Dermis microvascular lymphatic vessel endothelial cell (primary cell): ENCODE data around the gene DCTPP1. TPM values are rescaled to one million over a fixed set of nuclear protein-coding genes. Genes with fewer than 3 reads are reported as not detected.
"Not testable (repeated sequence)": the region's sequence is repeated elsewhere in the genome, so short reads cannot be mapped to it uniquely, and the experiment has no call there.

ENCODE experiments used
- DNase-seq, 2 donors: peaks; one replicate each; pipeline versions ENCODE4 v3.0.0 to v3.0.0-alpha.2; 2010; ENCODE audit warnings: low read depth in 2 of 2
- total RNA-seq: library from RNA; depleted of rRNA; stranded (reverse); fragments of >200 nt; gene quantifications from 2 replicates; pipeline ENCODE4 v1.2.1, GENCODE V29; 2014

The DCTPP1 gene
- 80.9 and 89.8 TPM in 2 replicates for total RNA-seq

- peak; percentile 99 for DNase-seq
Observed at GRCh38 chr16:30429678-30430427, at the start of gene DCTPP1. DCTPP1 (minus strand) TSS chr16:30430030; CDS start chr16:30429980, 50 bp downstream.

GRCh38 chr16:30478766-30479478, 49.1 kb upstream of the DCTPP1 start:
- DNase-seq: no peak

- not testable (repeated sequence) for DNase-seq
Observed at GRCh38 chr16:30477773-30478172, 47.9 kb upstream of the DCTPP1 start.

- no peak for DNase-seq
Observed at GRCh38 chr16:30476991-30477390, 47.2 kb upstream of the DCTPP1 start.

GRCh38 chr16:30474684-30475083, 44.9 kb upstream of the DCTPP1 start:
- no peak for DNase-seq

- no peak for DNase-seq
Observed at GRCh38 chr16:30474074-30474452, 44.2 kb upstream of the DCTPP1 start.

- no peak for DNase-seq
Observed at GRCh38 chr16:30473231-30474073, 43.6 kb upstream of the DCTPP1 start.

GRCh38 chr16:30472328-30472942, 42.6 kb upstream of the DCTPP1 start, which contains the start of gene ITGAL:
ITGAL (plus strand) TSS chr16:30472742; CDS start chr16:30472838, 96 bp downstream.
- no peak for DNase-seq

- DNase-seq: no peak
Observed at GRCh38 chr16:30470632-30470995, 40.8 kb upstream of the DCTPP1 start.

GRCh38 chr16:30470170-30470512, 40.3 kb upstream of the DCTPP1 start:
- no peak for DNase-seq

- DNase-seq: no peak
Observed at GRCh38 chr16:30464078-30464477, 34.2 kb upstream of the DCTPP1 start.

- not testable (repeated sequence) for DNase-seq
Observed at GRCh38 chr16:30461426-30461825, 31.6 kb upstream of the DCTPP1 start.

GRCh38 chr16:30459456-30459855, 29.6 kb upstream of the DCTPP1 start:
- DNase-seq: no peak

- no peak for DNase-seq
Observed at GRCh38 chr16:30458561-30459394, 28.9 kb upstream of the DCTPP1 start.

- DNase-seq: no peak
Observed at GRCh38 chr16:30457743-30458560, 28.1 kb upstream of the DCTPP1 start.

- DNase-seq: no peak
Observed at GRCh38 chr16:30457256-30457655, 27.4 kb upstream of the DCTPP1 start.

- DNase-seq: no peak
Observed at GRCh38 chr16:30456302-30456701, 26.5 kb upstream of the DCTPP1 start.

- not testable (repeated sequence) for DNase-seq
Observed at GRCh38 chr16:30452709-30453580, 23.1 kb upstream of the DCTPP1 start.

- DNase-seq: no peak
Observed at GRCh38 chr16:30449116-30449435, 19.2 kb upstream of the DCTPP1 start.
